ENCODE measurements around the gene KNOP1.

KNOP1 gene

DNA sequence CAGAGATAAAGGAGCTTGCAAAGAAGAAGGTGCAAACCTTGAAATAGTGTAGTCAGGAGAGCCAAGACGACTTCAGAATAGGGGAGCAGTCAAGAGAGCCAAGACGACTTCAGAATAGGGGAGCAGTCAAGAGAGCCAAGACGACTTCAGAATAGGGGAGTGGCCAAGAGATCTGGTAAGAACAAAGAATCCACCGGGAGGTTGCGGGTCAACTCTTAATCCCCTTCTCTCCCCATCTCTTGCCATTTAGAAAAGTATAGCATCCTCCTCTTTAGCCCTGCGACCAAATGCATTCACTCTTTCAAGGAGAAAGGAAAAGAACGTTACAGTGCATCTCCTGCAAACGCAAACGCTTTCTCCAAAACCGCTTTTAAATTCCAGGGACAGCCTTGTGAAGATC lies 713 bp downstream of the KNOP1 start:
- H3K4me3 ChIP-seq (ENCODE audit: low read length): peak overlapping the region; percentile 97
- TF ChIP-seq ZNF274 (IDR thresholded peaks at IDR 0.05; ENCODE audit: low read depth, low read length): no peak

DNA sequence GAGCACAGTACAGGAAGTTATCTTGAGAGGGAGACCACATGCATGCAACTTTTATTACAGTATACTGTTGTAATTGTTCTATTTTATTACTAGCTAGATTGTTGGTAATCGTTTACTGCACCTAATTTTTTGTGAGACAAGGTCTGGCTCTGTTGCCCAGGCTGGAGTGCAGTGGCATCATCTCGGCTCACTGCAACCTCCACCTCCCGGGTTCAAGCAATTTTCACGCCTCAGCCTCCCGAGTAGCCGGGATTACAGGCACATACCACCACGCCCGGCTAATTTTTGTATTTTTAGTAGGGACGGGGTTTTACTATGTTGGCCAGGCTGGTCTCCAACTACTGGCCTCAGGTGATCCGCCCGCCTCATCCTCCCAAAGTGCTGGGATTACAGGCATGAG lies 1.3 kb downstream of the KNOP1 start:
- peak overlapping the region; percentile 97 for H3K4me3 ChIP-seq (ENCODE audit: low read length)

DNA sequence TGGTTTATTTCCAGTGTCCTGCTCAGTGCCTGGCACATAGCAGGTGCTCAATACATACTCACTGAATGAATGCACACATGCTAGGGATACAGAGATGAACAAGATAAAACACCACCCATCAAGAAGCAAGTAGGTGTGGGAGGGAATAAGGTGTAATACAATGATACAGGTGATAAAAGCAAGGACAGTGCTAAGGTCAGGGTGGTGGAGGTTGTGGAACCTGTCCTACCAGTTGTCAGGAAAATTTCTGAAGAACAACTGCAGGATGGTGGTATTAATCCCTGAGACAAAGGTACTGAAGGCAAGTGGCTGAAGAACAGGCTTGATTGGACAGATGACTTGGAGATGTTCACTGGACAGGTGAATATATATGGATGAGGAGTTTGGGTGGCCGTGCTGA lies 1.8 kb downstream of the KNOP1 start:
- TF ChIP-seq ZNF274 (IDR thresholded peaks at IDR 0.05; ENCODE audit: low read depth, low read length): no peak
- no peak overlapping the region for H3K4me3 ChIP-seq (ENCODE audit: low read length)

DNA sequence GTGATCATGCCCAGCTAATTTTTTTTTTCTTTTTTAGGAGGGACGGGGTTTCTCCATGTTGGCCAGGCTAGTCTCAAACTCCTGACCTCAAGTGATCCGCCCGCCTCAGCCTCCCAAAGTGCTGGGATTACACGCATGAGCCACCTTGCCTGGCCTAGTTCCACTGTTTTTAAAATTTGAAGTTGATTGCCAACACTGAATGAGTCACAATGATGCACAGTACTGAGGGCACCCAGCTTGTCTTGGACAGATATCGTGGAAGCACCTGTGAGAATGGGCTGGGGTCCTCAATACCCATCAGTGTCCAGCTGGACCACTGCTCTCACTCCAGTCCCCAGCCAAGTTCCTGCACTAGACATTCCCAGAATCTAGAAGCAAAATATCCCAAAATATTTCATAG lies 2.5 kb downstream of the KNOP1 start:
- no peak overlapping the region for H3K4me3 ChIP-seq (ENCODE audit: low read length)
- no peak for TF ChIP-seq ZNF274 (IDR thresholded peaks at IDR 0.05; ENCODE audit: low read depth, low read length)

DNA sequence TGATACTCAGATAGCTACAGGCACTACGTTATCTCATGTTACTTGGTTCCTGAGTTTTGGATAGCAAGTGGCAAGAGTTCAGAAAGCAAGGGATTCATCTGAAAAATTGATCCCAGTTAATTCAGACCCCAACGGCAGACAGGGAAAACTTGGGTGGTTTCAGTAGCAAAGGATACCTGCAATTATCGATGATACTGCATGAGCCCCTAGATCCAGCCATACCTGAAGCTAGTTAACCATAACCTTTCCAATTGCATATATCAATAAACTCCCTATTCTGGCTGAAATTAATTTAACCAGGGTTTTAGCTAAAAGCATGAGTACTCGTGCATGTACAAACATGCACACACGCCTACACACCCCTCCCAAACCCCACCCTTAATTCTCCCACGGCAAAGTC lies 4.3 kb downstream of the KNOP1 start:
- TF ChIP-seq ZNF274 (IDR thresholded peaks at IDR 0.05; ENCODE audit: low read depth, low read length): no peak
- no peak overlapping the region for H3K4me3 ChIP-seq (ENCODE audit: low read length)

DNA sequence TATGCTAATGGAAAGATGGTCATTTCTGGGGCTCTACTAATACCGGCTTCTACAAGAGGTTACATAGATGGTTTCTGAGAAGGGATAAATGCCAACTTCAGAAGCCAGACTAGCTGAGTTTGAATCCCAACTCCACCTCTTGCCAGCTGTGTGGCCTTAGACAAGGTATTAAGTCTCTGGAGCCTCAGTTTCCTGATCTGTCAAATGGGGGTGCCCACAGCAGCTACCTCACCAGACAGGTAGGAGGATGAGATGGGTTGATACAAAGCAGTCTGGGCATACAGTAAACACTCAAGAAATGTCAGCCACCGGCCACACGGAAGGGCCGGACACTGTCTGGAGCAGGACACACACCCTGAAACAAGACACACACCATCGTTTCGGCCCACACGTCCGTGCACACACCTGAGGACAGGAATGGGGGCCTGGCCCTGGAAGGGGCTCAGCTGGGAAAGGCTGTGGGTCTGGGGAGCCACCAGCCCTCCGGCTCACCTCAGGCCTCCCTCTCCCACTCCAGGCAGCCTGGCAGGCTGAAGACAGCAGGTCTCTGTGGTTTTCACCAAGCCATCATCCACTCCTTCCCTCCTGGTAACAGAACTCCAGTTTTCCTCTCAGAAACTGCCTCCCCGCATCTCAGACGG lies 5.5 kb downstream of the KNOP1 start:
- no peak overlapping the region for H3K4me3 ChIP-seq (ENCODE audit: low read length)
- no peak for TF ChIP-seq ZNF274 (IDR thresholded peaks at IDR 0.05; ENCODE audit: low read depth, low read length)

DNA sequence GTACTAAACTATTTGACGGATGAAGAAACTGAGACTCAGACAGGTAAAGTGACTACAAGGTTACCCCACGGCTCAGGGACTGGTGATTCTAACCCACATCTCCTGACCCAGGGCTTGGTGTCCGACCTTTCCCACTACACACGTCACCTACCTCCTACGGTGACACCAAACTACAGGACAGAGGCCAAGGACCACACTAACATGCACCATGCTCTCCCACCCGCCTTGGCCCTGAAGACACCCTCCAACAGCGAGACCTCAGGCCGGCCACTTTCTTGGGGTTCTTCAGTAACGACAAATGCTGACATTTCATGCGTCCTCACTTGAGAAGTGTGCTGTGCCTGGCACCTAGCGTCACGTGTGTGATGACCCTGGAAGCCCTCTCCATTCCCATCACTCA lies 6.4 kb downstream of the KNOP1 start:
- no peak for TF ChIP-seq ZNF274 (IDR thresholded peaks at IDR 0.05; ENCODE audit: low read depth, low read length)
- no peak overlapping the region for H3K4me3 ChIP-seq (ENCODE audit: low read length)

DNA sequence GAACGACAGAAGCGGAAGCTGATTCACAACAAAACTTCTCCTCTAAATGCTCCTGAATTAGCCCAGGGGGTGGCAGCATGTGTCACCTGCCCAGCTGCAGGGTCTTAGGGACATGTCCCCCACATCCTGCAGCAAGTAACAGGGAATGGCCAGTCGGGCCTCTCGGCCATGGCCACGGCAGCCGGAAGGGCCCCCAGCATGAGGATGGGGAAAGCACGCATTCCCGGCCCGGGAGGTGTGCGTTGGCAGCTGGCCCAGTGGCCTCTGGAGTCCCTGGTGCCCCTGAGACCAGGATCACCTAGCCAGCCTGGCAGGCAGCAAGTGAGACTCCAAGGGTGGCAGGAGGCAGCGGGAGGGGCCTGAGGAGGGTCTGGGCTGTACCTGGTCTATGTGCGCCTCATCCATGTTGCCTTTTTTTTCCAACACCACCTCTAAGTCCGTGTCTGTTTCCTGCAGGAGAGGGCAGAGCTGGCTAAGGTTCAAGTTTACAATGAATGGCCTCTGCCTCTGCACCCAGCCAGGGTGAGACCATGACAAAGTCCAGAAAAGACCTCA lies 7.0 kb downstream of the KNOP1 start:
- no peak overlapping the region for H3K4me3 ChIP-seq (ENCODE audit: low read length)
- TF ChIP-seq ZNF274 (IDR thresholded peaks at IDR 0.05; ENCODE audit: low read depth, low read length): no peak

DNA sequence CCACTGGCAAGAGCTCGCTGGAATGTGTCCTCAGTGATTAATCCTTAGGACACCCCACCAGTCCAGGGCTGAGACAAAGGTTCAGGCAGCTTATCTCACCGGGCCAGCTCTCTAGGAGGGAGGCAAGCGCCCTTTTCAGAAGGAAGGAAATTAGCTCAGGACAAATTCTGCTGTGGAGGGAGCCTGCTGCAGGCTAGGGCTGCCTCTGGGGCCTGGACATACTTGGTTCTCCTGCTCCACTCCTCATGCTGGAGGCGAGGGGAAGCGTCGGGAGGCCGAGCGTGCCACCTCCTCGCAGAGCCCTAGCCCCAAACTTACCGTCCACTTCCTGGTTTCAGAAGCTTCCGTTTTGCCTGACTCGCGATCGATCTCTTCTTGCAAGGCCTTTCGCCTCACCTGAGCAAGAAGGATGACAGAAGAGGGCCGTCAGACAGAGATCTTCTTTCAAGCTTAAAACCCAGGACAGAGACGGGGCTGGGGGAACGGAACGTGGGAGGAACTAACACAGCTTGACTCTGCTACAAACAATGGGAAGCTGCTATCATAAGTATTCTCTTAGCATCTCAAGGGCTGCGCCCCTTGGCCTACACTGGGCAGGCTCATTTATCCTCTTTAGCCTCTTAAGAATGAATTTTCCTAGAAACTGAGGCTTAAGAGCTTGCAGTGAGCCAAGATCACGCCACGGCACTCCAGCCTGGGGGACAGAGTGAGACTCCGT lies 7.7 kb downstream of the KNOP1 start:
- TF ChIP-seq ZNF274 (IDR thresholded peaks at IDR 0.05; ENCODE audit: low read depth, low read length): no peak
- H3K4me3 ChIP-seq (ENCODE audit: low read length): no peak overlapping the region

DNA sequence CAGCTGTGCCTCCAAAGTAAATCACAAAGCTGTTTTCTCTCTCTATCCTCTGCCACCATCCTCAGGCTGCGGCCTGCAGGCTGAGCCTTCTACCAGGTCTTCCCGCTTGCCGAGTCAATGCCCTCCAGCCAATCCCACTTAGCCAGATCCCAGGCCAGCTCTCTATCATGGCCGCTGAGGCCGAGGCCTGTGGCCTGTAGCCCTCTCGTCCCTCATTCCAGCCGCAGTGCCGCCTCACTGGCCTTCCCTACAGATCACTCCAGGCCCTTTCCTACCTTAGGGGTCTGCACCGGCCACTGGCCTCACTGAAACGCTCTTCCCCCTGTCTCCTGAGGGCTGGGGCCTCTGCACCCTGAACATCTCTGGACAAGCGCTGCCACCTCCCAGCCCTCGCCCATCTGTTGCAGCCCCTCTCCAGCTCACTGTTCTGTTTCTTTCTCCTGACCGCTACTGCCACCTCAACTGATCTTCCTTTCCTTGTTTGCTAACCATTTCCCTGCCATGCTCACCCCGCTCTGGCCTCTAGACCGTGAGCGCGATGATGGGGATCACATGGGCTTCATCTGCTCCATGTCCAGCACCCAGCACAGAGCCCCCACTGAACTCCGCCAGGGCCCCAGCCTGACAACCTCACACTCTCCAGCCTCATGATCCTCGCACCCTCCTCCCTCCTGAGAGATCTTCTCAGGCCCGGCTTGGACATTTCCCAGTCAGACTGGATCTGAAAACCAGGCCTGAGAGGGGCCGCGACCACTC lies 8.5 kb downstream of the KNOP1 start:
- H3K4me3 ChIP-seq (ENCODE audit: low read length): no peak overlapping the region
- TF ChIP-seq ZNF274 (IDR thresholded peaks at IDR 0.05; ENCODE audit: low read depth, low read length): no peak

DNA sequence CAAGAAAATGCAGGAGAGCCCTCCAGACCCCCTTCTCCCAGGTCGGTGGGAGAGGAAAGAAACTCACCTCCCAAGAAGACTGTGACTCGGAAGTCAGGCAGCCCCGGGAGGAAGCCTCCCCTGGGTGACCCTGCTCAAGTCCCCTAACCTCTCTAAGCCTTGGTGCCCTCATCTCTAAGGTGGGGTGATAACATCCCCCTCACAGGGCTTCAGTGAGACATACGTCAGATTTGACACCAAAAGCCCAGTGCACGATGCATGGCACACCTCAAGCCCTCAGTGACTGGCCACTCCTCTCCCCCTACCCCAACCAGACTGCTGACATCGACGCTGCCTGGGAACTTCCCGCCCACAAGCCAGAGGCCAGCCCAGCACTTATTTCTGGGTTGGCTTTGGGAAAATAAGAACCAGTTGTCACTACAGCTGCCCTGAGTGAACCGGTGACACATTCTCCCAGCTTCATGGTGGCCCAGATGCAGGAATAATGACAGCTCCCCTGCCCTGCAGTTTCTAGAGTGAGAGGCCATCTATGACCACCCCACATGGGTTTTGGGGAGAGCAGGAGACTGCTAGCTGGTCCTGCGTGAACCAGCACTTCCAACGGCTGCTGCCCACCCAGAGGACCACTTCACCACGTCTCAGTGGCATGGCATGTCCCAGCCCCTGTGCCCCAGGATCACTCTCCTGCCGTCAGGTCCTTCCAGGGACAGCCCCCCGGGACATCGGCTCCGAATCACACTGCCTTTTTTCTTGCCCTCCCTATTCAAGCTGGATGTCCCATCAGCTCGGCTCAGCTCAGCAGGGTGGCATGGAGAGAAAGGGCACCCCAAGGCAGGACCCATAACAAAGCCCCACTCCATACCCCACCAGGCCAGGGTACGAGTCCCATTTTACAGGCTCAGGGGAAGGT lies 9.5 kb downstream of the KNOP1 start:
- no peak overlapping the region for H3K4me3 ChIP-seq (ENCODE audit: low read length)
- no peak for TF ChIP-seq ZNF274 (IDR thresholded peaks at IDR 0.05; ENCODE audit: low read depth, low read length)

DNA sequence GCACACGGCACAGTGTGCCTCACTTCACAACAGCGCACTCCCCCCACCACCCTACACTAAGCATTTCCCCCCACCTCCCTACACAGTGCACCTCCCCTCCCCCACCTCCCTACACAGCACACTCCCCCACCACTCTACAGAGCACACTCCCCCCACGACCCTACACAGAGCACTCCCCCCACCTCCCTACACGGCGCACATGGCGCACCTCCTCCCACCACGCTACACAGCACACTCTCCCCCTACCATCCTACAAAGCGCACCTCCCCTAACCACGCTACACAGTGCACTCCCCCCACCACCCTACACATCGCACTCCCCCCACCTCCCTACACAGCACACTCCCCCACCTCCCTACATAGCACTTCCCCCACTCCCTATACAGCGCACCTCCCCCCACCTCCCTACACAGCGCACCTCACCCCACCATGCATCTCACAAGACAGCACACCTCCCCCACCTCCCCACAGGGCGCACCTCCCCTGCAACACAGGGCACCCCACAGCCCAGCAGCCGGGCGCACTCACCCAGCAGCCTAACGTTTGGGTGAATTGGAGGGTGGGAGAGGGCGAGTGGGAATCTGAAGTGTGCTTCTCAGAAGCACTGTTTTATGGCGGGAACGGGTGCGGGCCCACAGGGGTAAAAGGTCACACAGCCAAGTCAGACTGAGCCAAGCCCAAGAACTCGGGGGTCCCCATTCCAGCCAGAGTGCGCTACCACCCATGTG lies 10.3 kb downstream of the KNOP1 start:
- no peak for TF ChIP-seq ZNF274 (IDR thresholded peaks at IDR 0.05; ENCODE audit: low read depth, low read length)
- no peak overlapping the region for H3K4me3 ChIP-seq (ENCODE audit: low read length)

DNA sequence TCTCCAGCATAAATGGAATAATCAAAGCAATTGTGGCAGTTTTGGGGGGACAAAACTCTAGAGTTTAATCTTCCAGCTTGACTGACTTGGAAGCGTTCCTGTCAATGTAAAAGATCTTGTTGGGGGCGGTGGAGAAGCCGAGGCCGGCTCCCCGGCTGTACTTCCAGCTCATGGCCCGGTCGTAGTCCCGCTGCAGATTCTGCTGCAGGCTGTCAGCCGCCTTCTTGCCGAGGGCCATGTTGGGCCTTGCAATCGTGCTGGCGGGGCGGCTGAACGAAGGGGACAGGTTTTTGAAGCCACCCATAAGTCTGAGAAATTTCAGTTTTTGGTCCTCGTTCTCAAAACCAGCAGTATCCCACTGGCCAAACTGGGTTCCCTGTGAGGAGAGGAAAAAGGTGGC lies 11.2 kb downstream of the KNOP1 start:
- no peak for TF ChIP-seq ZNF274 (IDR thresholded peaks at IDR 0.05; ENCODE audit: low read depth, low read length)

More for the DNA sequence above, 11.2 kb downstream of the KNOP1 start:
- no peak overlapping the region for H3K4me3 ChIP-seq (ENCODE audit: low read length)
